AG20443 (cell line): ENCODE results near the gene LDLRAD4.
"Not testable (repeated sequence)": the region's sequence is repeated elsewhere in the genome, so short reads cannot be mapped to it uniquely, and the experiment has no call there.

Experiments used
- DNase-seq: peaks from one replicate; pipeline ENCODE4 v3.0.0; 2012; ENCODE audit warnings: low spot score, mixed read lengths

LDLRAD4 gene

DNA sequence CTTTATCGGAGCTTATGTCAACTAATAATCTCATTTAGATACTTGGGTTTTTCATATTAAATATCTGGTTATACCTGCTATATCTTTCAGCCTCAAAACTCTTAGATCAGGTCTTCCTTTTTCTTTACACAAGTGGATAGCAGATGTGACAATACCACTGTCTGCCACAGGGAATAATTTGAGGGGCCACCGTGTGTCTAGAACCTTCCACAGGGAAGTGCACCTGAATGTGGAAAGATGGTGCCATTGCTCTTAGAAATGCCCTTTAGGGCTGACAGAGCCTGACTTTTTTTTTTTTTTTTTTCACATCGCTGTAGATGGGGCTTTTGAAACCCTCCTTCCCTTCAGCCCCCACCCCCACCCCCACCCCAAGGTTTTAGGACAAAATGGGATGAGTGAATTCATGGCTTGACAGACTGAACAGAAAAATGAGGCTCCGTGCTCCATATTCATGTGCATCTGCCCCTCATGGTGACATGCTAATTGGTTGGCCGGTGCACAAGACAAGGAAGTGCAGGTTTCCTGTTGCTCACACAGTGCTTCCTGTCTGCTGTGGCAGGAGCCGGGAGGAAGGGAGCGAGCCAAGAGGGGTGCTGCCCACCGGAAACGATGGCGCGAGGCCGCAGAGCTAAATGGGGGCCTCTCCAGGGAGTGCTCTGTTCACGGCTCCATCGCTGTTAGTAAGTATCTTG, 246.0 kb downstream of the LDLRAD4 start:
- no peak for DNase-seq

DNA sequence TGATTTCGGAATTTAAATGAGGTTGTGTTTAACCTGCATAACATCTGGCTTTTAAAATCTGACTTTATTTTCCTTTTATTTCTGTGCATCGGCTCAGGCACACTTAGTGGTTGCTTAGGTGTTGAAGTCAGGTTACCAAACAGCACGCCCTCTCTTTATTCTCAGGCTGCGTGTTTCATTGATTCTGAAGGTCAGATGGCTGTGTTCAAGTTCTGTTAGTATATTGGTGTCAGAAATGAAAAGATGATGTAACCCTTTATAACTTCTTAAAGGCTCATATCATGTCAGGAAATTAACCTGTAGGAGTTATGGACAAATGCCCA, 246.5 kb downstream of the LDLRAD4 start:
- no peak for DNase-seq

DNA sequence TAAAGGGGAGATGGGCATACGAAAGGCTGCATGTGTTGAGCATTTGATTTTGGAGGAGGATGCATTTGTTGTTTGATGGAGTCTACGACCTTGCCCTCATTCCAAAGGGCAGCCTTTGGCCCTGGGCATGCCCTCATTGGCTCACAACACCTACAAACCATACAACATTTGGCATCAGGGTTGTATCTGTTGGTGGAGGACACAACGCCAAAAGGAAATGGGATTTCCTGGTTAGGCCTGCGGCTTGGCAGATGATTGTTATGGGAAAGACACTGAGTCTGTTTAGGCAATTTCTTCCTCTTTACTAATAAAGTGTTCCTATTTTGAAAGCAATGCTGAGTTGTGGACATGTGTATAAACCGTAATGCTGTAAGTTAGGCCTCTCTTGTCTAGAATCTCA, 246.9 kb downstream of the LDLRAD4 start:
- DNase-seq: no peak

DNA sequence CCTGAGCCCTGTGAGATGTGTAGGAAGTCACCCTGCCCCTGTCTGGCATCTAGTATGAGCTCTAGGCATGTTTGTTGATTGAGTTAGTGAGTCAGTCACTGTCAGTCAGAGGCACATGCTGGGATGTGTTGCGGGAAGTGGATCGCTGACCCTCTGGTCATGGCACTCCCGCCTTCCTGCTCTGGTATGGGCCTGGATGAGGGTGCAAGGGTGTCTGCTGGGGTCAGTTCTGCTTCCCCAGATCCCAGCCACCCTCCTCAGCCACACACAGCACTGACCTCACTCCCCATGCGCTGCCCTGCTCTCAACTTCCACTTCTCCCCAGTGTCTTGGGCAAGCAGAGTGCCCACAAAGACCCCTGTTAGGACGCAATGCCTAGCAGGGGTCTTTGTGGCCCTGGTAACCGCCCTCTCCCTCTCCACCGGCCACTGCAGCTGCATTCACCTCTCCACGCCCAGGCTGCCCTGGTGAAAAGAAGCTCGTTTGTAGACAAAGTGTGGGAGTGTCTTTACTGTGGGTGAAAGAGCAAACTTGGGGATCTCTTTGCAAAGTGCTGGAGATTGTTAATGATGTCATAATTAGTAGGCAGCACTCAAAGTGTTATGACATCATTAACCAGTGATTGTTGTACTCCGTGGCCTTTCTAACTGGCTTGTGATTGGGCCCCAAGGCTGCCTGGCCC, 252.1 kb downstream of the LDLRAD4 start:
- no peak for DNase-seq

- DNase-seq: no peak
Observed at GRCh38 chr18:13471198-13471845, 252.8 kb downstream of the LDLRAD4 start.

DNA sequence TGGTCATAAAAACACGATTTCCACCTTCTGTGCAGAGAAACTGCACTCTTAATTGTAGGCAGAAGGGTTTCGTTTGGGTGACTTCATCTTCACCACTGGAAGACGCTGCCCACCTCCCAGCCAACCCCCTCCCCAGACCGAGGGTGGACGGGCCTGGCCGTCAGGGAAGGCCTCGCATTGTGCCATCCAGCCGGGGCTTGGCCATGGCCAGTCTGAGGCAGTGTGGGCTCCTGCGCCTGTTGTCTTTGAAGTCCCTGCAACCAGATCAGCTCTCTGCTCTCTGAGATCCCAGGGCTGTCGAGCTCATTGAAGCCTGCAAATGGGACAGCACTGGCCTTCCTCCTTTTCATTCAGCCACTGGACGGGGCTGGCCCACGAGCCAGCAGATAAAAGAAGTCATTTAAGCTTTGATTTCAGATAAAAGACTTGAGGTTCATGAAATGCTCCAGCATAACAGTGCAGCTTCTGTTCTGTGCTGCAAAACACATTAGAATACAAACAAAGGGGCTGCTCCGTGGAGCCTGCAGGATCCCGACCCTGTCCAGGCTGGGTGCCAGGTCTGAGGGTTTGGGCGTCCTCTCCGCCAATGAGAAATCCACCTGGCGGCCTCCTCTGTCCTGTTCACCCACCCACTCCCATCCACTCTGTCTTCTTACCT, 253.5 kb downstream of the LDLRAD4 start:
- DNase-seq: no peak

GRCh38 chr18:13473751-13474150, 255.2 kb downstream of the LDLRAD4 start:
- no peak for DNase-seq

DNA sequence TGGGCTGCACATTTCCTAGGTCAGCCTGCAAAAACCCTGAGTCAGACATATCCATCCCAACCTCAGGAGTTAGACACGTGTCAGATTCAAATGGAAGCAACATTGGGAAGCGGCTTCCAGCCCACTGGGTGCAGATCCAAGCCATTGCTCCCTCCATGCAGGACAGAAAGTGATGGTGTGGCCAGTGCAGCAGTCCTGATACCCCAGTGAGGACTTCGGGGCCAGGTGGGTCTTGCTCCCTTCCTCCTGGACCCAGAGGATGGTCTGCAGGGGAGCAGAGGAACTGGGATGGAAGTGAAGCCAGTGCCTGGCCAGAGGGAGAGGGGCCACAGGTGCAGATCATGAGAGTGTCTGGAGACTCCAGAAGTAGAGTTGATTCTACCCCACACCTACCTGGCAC, 255.8 kb downstream of the LDLRAD4 start:
- no peak for DNase-seq

GRCh38 chr18:13474907-13475545, 256.5 kb downstream of the LDLRAD4 start:
- no peak for DNase-seq

DNA sequence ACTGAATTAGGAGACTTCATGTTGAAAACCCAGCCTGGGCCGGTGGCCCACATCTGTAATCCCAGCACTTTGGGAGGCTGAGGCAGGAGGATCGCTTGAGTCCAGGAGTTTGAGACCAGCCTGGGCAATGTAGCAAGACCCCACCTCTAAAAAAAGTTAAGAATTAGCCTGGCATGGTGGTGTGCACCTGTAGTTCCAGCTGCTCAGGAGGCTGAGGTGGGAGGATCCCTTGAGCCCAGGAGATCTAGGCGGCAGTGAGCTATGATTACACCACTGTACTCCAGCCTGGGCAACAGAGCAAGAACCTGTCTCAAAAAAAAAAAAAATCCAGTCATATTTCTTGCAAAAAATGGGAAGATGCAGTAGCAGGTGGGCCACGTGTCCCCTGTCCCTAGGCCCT, 257.8 kb downstream of the LDLRAD4 start:
- not testable (repeated sequence) for DNase-seq

DNA sequence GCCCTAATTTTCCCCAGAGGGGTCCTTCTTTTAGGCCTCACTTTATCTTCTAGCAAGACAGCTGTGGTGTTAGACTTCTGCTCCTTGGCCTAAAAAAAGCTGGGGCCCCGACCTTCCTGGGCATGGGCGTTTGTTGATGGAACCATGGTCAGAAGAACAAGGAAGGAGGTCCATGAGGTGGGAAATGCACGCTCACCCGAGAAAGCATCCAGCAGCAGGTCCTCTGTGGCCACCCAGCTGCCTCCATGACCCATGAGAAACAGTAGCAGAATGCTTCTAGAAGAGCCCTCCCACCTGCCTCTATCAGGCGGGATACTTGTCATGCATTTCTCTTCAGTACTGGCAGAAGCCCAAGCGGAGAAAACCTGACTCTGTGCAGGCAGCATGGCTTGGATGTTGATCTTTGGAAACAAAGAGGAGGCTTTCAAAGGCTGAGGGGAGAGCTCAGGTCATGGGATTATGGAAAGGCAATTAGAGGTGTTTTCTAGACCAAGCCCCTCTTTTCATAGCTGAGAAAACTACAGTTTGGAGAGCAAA, 258.7 kb downstream of the LDLRAD4 start:
- DNase-seq: no peak

DNA sequence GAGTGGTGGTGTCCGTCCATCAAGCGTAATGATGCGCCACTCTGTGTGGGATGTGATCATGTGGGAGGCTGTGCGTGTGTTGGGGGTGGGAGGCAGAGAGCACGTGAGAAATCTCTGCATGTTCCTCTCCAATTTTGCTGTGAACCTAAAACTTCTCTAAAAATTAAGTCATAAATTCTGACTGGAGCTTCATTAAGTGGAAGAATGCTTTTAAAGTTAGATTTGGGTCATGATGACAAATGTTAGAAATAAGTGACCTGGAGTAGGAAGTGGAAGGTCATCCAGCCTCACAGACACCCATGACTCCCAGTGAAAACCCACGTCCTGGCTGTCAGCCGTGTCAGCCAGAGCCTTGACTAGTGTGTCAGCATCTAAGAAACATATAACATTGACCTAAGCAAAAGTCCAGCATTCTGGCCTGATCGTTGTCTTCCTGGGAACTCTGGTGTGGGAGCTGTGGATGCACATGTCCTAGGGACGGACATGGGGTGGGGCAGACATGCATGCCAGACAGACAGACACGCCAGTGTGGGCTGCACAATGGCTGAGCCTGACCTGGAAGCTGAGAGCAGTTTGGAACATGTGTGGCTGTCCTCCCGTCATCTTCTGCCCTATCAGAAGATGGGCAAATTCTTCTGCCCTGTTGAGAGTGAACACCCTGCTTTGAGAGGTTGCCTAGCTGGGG, 262.2 kb downstream of the LDLRAD4 start:
- DNase-seq: no peak

DNA sequence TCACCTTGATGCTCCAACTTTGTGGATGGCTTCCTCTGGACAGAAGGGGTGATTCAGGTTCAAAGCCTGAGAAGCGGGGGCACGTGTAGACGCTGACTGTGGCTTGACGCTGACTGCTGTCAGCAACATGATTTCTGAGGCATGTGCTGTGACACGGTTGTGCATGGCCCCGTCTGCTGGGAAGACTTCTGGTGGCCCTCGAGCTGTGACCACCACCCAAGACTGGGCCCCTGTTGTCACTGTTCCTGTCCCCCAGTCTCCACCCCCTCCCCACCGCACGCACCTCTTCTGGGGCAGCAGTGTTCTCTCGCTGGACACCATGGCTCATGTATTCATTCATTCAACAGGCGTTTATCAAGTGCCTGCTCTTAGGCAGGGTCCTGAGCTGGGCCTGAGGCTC, 262.8 kb downstream of the LDLRAD4 start:
- no peak for DNase-seq

DNA sequence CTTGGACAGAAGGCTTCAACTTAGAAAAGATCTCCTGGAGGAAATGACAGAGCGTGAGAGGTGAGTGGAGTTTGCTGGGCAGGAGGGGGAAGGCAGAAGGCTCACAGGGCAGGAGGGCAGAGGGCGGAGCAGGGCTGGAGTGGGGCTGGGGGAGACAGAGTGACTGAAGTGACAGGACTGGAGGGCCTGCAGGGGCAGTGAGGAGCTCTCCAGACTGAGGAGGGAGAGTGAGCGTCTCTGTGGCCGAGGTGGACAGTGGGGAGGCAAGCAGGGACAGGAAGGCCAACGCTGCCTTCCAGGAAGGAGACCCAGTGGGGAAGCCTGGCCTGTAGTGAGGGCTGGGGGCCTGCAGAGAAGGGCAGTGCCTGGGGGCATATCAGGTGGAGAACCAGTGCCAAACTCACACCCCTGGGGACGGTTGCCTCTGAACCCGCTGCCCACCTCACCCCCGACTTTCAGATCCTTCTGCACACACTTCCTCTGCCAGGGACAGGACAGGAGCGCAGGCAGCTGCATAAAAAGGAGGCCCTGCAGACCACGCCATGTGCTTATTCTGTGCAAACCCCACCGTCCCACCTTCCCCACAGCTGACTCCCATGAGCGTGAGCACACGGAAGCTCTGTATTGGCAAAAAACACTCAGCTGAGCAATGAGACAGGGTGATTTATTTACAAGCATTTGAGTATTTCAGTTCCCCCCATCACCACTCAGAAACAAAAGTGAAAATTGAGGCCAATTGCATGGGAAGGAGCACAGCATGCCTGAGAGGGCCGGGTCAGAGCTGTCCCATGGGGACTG, 263.5 kb downstream of the LDLRAD4 start:
- DNase-seq: no peak

- DNase-seq: no peak
Observed at GRCh38 chr18:13482618-13482945, 264.0 kb downstream of the LDLRAD4 start.

DNA sequence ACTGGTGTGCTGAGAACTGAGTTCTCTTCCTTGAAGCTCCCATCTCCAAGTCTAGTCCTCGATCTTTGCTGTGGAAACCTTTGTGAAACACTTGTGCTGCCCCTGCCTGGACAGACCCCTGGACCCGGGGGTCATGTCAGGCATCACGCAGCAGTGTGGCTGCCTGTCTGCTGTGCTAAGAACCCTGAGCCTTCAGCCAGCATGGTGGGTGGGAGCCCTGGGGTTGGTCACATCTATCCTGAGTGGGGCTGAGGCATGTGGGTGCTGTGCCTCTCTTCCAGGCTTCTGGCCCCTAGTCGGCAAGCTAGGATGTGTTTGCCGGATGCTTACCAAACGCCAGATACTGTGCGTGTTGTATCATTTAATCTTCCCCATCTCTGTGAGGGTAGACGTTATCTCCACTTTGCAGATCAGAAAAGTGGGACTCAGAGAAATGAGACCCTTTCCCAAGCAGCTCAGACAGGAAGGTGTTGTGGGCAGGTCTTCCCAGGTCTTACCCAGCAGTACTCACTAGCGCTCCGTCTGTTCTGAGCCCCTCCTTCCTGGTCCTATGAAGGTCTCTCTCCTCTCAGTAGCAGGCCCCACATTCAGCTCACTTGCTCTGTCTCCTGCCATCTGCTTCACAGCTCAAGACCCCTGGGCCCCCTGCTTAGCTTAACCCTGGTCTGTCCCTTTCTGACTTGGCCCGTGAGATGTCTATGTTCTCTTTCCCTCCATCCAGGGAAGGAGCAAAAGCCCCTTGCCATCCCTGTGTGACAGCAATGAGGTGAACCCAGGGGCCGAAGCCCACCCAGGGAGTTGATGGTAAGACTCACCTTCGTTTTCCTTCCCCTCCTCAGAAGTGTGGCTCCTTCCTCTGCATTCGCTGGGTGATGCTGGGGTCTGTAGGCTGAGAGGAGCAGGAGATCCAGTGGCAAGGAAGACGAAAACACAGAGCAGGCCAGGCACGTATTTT, 265.0 kb downstream of the LDLRAD4 start:
- no peak for DNase-seq

DNA sequence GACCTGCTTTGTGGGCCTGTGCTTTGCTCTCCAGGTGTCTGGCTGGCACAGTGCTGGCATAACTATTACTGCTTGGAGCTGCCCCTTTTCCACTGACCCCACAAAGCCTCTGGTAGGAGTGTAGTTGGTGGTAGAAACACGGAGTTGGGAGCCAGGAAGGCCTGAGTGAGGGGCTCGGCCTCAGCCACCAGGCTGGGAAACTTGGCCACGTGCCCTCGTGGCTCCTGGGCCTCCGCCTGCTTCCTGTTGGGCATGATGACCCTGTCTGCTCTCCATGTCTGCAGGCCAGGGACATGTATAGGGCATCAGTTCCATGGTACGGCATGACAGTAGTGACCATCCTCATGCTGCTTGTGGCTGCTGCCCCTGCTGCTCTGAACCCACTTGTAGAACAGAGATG, 266.6 kb downstream of the LDLRAD4 start:
- no peak for DNase-seq

DNA sequence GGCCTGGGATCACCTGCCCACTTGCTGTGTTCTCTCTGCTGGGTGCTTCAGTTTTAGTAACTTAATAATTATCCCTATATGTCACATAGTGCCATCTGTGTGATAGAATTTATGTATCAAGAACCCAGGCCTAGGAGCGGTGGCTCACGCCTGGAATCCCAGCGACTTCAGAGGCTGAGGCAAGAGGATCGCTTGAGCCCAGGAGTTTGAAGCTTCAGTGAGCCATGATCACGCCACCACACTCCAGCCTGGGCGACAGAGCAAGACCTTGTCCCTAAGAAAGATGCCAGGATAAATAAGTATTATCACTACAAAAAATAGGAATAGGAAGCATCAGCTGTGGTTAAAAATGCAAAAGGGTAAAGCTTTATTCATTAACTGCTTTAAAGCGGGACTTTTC, 267.0 kb downstream of the LDLRAD4 start:
- DNase-seq: no peak

- no peak for DNase-seq
Observed at GRCh38 chr18:13486284-13486683, 267.7 kb downstream of the LDLRAD4 start.

DNA sequence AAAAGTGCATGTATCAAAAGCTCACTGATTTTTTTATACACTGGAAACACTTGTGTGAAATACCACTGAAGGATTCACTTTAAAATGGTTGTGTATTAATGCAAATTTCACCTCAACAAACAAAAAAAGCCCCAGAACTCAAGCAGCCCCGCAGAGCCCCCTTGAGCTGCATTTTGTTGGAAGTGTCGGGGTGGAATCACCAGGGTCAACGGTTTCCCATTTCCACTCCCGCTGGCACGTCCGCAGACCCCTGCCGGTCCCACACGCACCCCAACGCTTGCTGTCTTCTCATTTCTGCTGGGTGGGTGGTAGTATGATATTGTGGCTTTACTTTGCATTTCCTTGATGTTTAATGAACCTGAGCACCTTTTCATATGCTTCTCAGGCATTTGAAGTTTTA, 268.1 kb downstream of the LDLRAD4 start:
- no peak for DNase-seq
